ENCODE measurements around the gene SLC6A9. TPM values are rescaled to one million over a fixed set of nuclear protein-coding genes. Genes with fewer than 3 reads are reported as not detected.

SLC6A9 gene
- total RNA-seq, 4 donors from 2014 or later: 0.16 to 0.63 (median 0.29) TPM; not detected in 1

GRCh38 chr1:43961692-43962091, 69.6 kb downstream of the SLC6A9 start:
- no peaks in the 10 kb centered on the region for H3K27me3 ChIP-seq
- no peak for ATAC-seq
- DNase-seq: no peak
- no peak overlapping the region for H3K27ac ChIP-seq
- peaks cover 0 to 5% of the 10 kb centered on the region in 2 donors for H3K4me1 ChIP-seq
- no peak overlapping the region for H3K4me3 ChIP-seq
- intact Hi-C loops (cut with DNase I; ENCODE audit: low total_unique reads): no loop called here
- H3K9me3 ChIP-seq: no peaks in the 10 kb centered on the region
- TF ChIP-seq, protein P1, sequence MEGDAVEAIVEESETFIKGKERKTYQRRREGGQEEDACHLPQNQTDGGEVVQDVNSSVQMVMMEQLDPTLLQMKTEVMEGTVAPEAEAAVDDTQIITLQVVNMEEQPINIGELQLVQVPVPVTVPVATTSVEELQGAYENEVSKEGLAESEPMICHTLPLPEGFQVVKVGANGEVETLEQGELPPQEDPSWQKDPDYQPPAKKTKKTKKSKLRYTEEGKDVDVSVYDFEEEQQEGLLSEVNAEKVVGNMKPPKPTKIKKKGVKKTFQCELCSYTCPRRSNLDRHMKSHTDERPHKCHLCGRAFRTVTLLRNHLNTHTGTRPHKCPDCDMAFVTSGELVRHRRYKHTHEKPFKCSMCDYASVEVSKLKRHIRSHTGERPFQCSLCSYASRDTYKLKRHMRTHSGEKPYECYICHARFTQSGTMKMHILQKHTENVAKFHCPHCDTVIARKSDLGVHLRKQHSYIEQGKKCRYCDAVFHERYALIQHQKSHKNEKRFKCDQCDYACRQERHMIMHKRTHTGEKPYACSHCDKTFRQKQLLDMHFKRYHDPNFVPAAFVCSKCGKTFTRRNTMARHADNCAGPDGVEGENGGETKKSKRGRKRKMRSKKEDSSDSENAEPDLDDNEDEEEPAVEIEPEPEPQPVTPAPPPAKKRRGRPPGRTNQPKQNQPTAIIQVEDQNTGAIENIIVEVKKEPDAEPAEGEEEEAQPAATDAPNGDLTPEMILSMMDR (IDR thresholded peaks at IDR 0.05 in 4 of 5, conservative IDR thresholded peaks at IDR 0.05 in 1 of 5): no peak
- TF ChIP-seq POLR2A (IDR thresholded peaks at IDR 0.05): no peak
- in situ Hi-C loops (cut with MboI; ENCODE audit: low sequenced_read_pairs in 4 of 4): no loop called here
- peaks cover 0 to 99% of the 10 kb centered on the region in 2 donors for H3K36me3 ChIP-seq

DNA sequence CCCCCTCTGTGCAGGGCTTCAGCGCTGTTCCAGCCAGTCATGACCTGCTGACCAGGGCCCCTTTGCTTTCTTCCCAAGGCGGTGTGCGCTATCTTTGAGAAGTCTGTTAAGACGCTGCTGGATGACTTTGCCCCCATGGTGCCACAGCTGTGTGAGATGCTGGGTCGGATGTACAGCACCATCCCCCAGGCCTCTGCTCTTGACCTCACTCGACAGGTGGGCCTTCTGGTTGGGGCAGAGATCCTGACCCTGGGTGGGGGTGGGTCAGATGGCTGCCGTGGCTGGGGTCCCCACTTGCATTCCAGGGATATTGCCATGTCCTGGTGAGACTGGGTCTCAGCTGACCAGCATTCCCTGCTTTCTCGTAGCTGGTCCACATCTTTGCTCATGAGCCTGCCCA, 70.5 kb downstream of the SLC6A9 start:
- H3K27me3 ChIP-seq: no peaks in the 10 kb centered on the region
- TF ChIP-seq, protein P1 (IDR thresholded peaks at IDR 0.05 in 4 of 5, conservative IDR thresholded peaks at IDR 0.05 in 1 of 5): no peak
- TF ChIP-seq POLR2A (IDR thresholded peaks at IDR 0.05): no peak
- in situ Hi-C loops (cut with MboI; ENCODE audit: low sequenced_read_pairs in 4 of 4): no loop called here

GRCh38 chr1:43958351-43959255, 72.7 kb downstream of the SLC6A9 start:
- no peaks in the 10 kb centered on the region for H3K9me3 ChIP-seq
- H3K27me3 ChIP-seq: no peaks in the 10 kb centered on the region
- peak overlapping the region in 2 of 4 donors; percentile 26 to 72 for H3K27ac ChIP-seq
- DNase-seq: no peak
- no peak overlapping the region for H3K4me3 ChIP-seq
- in situ Hi-C loops (cut with MboI; ENCODE audit: low sequenced_read_pairs in 4 of 4): no loop called here
- TF ChIP-seq POLR2A (IDR thresholded peaks at IDR 0.05): no peak
- TF ChIP-seq, protein P1 (IDR thresholded peaks at IDR 0.05 in 4 of 5, conservative IDR thresholded peaks at IDR 0.05 in 1 of 5): no peak
- peaks cover 0 to 78% of the 10 kb centered on the region in 2 donors for H3K36me3 ChIP-seq
- H3K4me1 ChIP-seq: peaks cover 20 to 24% of the 10 kb centered on the region in 2 donors
- intact Hi-C loops (cut with DNase I; ENCODE audit: low total_unique reads): no loop called here
- ATAC-seq: no peak

More for the DNA sequence above, 70.5 kb downstream of the SLC6A9 start:
- intact Hi-C loops (cut with DNase I; ENCODE audit: low total_unique reads): no loop called here
- peaks cover 0 to 5% of the 10 kb centered on the region in 2 donors for H3K4me1 ChIP-seq
- no peak overlapping the region for H3K27ac ChIP-seq
- H3K36me3 ChIP-seq: peaks cover 0 to 100% of the 10 kb centered on the region in 2 donors
- ATAC-seq (no peak), DNase-seq (no peak)
- no peak overlapping the region for H3K4me3 ChIP-seq
- H3K9me3 ChIP-seq: no peaks in the 10 kb centered on the region

GRCh38 chr1:43957407-43958040, 73.7 kb downstream of the SLC6A9 start:
- peak overlapping the region; percentile 9 to 72 (median 44) for H3K27ac ChIP-seq
- H3K27me3 ChIP-seq: no peaks in the 10 kb centered on the region
- DNase-seq (peak in 1 of 2 donors; percentile 69), ATAC-seq (peak in 1 of 2 donors; percentile 78)
- H3K4me1 ChIP-seq: peaks cover 30 to 31% of the 10 kb centered on the region in 2 donors
- no peaks in the 10 kb centered on the region for H3K9me3 ChIP-seq
- intact Hi-C loops (cut with DNase I; ENCODE audit: low total_unique reads): no loop called here
- no peak overlapping the region for H3K4me3 ChIP-seq
- H3K36me3 ChIP-seq: peaks cover 0 to 67% of the 10 kb centered on the region in 2 donors
- in situ Hi-C loops (cut with MboI; ENCODE audit: low sequenced_read_pairs in 4 of 4): no loop called here
- no peak for TF ChIP-seq POLR2A (IDR thresholded peaks at IDR 0.05)
- TF ChIP-seq, protein P1 (IDR thresholded peaks at IDR 0.05 in 4 of 5, conservative IDR thresholded peaks at IDR 0.05 in 1 of 5): no peak

Measured in gastrocnemius medialis (tissue), 4 donors.